ENCODE results near the gene CDK15.

CDK15 gene

GRCh38 chr2:201879996-201880395 is 73.7 kb downstream of the CDK15 start:
- no peak for DNase-seq

DNA sequence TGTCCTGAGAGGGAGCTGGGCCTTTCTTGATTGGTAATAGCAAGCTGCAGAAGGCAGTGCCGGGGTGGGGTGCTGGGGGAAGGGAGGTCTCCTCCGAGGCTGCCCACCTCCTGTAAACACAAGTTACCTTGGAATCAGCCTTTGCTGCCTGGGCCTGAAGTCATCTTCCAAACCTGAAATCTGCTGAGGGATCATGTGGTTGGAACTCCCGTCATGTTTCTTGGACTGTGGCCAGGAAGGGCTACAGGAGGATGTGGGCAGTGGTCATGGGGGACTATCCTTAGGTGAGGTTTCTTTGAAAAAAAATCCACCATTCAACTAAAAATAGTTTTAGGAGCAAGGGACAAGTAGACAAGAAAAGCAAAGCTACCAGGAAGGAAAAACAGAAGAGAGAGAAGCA is 74.2 kb downstream of the CDK15 start:
- no peak for DNase-seq

GRCh38 chr2:201880993-201881611 is 74.8 kb downstream of the CDK15 start:
- no peak for DNase-seq

DNA sequence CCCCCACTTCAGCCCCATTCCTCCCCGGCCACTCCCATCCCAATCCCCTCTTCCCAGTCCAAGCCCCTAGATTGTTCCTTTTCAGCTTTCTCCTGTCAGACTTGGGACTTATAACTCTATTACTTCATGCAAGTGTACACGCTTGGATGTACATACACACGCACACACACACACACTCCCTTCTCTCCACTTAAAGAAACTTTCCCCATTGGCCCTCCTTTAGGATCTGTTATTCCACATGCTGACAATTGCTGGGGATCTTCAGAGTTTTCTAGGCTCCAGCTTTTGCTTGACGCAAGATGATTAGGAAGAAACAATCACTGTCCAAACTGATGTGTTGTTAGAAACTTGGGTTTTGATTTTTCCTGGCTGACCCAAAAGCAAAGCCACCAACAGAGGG is 75.4 kb downstream of the CDK15 start:
- DNase-seq = no peak

DNA sequence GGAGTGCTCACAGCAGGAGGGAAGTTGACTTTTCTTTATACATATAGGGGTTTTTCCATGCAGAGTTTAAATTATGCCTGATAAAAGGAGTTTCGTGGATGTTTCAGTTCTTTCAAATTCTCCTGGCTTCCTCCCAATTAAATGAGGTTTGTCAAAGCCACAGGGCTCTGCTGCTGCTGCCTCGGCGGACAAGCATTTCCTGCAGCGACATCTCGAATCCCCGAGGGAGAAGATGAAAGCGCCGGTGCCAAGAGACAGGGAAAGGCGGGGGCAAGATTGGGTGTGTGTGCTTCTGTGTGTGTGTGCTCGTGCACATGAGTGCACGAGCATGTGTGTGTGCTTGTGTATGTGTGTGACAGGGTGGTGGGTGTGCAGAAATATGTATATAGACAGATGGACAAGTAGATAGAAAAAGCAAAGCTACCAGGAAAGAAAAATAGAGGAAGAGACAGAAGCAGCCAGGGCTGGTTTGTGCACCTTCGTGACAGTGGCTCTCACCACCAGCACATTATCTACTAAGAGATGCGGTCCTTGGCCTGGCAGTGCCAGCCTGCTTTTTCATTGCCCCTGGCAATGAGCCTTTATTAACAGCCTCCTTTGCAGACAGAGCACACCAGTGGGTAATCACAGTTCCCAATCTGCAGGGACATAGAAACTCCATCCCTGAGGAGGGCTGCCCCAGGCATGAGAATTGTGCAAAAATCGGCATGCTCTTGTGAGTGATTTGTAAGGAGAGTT is 76.2 kb downstream of the CDK15 start:
- DNase-seq = no peak

- DNase-seq = no peak
These were observed 77.5 kb downstream of the CDK15 start for GRCh38 chr2:201883606-201884369.

DNA sequence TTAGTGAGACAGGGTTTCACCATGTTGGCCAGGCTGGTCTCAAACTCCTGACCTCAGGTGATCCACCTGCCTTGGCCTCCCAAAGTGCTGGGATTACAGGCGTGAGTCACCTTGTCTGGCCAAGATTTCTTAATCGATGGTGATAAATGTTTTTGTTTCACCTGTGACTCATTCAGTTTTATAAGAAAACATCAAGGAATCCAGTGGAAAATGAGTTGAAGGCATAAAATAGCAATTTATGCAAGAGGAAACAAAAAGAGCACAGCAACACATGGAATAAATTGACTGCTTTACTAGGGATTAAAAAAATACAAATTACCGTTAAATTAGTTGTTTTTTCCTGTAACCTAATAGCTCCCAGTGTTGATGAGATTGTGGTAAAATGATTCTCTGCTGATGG is 80.2 kb downstream of the CDK15 start:
- no peak for DNase-seq

- DNase-seq = no peak
These were observed 81.6 kb downstream of the CDK15 start for GRCh38 chr2:201887773-201888425.

DNA sequence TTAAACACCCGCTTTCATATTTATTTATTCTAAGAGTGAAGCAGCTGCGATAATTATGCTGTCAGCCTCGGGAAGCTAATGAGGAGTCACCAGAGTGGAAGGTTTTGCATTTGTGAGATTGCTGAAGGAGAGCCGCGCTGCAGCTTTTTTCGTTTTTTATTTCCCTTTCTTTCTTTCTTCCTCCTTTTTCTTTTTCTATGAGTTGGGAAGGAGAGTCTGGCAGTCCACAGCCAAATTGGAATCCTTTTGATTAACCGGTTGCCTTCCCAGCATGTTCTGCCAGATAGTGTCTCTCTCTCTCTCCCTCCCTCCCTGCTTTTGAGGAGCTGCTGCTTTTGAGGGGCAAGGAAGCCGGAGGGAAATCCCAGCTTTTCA is 82.1 kb downstream of the CDK15 start:
- DNase-seq = no peak

- no peak for DNase-seq
These were observed 84.1 kb downstream of the CDK15 start for GRCh38 chr2:201890453-201890852.

- no peak for DNase-seq
These were observed 85.3 kb downstream of the CDK15 start for GRCh38 chr2:201891676-201892075.

- DNase-seq = no peak
These were observed 86.2 kb downstream of the CDK15 start for GRCh38 chr2:201892516-201892915.

- DNase-seq = no peak
These were observed 94.0 kb downstream of the CDK15 start for GRCh38 chr2:201900362-201900761.

DNA sequence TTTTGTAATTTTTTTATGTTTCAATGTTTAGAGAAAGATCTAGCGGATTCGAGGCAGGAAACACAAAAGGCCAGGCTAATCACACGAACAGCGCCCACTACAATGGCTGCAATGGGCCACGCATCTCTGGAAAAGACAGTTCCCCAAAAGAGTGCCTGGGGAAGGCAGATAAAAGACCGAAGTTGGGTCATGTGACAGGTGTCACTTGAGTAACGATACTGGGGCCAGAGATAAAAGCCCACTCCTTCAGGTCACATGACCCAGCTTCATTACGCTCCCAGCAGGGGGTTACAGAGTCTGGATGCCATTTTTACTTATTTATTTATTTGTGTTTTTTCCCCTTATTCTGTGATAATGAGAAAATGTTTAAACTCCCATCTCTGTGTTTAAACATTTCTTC is 95.4 kb downstream of the CDK15 start:
- DNase-seq = no peak

- DNase-seq = no peak
These were observed 98.4 kb downstream of the CDK15 start for GRCh38 chr2:201904538-201905420.

- DNase-seq = no peak
These were observed 100.6 kb downstream of the CDK15 start for GRCh38 chr2:201906777-201907562.

GRCh38 chr2:201907563-201907881 is 101.2 kb downstream of the CDK15 start:
- no peak for DNase-seq

DNA sequence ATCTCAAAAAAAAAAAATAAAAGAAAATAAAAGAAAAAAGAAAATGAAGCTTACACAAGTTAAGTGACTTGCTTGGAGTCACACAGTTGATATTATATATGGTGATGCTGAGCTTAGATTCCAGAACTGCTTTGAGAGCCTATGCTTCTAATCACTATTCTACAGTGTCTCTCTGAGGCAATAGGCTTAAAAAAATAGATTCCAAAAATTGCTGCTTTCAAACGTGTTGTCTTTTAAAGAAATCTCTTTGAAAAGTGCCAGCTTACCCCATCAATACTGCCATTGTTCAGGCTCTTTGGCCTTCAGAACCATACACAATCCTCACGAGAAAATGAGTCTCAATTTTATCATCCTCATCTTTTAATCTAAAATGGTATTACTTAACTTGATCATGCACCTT is 102.6 kb downstream of the CDK15 start:
- no peak for DNase-seq

DNA sequence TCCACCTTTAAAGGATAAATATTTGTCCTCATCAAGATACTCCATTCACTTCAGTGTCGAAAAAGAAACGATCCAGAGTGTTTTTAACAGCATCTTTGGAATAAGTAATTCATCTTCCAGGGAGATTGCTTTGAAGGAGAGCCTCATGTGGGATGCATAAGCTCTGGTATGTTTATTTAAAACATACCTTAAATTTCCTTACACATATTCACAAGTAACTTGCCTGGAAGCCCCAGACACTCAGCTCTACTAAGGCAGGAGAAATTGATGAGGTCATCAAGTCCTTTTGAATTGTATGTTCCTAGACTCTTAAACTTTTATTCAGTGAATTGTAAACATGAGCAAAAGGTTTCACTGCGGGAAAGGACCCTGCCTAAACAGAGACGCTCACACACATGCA is 103.0 kb downstream of the CDK15 start:
- DNase-seq = no peak

DNA sequence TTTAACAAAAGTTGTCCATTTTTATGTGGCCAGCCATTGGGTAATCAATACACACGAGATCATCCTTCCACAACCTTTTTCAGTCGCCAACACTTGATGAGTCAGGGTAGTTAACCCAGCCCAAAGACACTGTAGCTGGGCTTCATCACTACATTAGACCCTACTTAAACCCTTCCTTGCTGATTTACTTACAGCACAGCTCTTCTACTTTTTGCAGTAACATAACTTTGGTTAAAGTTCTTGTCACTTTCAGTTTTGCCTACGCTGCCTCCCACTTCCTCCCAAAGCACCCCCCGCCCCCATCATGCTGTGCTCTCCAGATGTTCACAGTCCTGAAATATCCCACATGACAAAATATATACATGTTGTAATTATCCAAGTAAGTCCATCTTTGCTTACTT is 103.6 kb downstream of the CDK15 start:
- no peak for DNase-seq

DNA sequence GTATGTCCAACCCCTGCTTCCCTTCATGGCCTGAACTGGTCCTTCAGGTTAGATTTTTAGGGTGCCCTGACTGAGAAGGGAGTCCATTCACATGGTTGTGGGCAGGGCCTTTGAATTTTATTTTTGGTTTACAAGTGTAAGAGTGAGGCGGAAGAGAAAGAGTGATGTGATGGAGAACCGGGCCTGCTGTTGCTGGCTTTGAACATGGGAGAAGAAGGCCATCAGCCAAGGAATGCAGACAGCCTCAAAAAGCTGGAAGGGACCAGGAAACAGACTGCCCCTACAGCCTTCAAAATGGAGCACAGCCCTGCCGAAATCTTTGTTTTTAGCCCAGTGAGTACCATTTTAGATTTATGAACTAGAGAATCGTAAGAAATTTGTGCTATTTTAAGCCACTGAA is 105.0 kb downstream of the CDK15 start:
- DNase-seq = no peak

- no peak for DNase-seq
These were observed 106.9 kb downstream of the CDK15 start for GRCh38 chr2:201913201-201913600.

All from CD4-positive, alpha-beta T cell treated with Interleukin-4 for 4 hours (primary cell).